Activated naive CD4-positive, alpha-beta T cell treated with anti-CD3 and anti-CD28 coated beads, Interleukin-2, amount 50 U/mL, for 16 hours (primary cell): ENCODE results near the gene ADA.

Experiments
- DNase-seq: peaks from one replicate; pipeline ENCODE4 v3.0.0-alpha.2; 2020

Gene ADA

GRCh38 chr20:44621939-44622338 lies 29.6 kb downstream of the ADA start:
- no peak for DNase-seq

DNA sequence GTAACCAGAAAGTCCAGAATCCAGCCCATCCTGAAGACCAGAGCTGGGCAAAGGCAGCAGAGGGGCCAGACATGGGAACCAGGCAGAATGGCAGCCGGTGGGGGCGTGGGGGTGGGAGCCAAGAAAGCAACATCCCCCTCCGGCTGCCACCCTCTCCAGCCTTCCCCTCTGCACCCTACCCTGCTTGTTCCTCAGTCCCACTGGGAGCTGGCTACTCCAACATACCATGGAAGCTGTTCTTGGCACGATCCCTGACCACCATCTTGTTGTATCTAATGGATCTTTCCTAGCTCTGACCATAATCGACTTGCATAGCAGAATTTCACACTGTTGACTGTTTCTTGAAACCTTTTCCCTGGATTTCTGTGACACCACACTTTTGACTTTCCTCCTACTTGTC lies 30.2 kb downstream of the ADA start:
- no peak for DNase-seq

- DNase-seq, result no peak
Observed at GRCh38 chr20:44620030-44620429, 31.5 kb downstream of the ADA start.

DNA sequence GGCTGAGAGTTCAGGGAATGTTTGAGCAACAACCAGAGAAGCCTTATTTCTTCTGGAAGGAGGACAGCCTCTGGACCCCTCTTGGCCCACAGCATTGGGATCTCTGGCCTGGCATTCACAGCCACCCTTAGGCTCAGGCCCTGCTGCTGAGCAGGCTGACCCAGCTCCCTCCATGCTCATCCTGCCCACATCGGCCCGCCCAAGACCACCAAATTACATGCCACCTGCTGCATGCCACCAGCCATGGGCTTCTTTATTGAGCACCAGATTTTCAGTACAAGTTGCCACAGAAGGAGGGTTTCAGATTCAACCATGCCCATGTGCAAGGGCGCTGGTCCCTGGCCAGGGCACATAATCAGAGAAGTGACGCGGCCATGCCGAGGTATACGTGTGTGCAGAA lies 32.2 kb downstream of the ADA start:
- DNase-seq, result no peak

DNA sequence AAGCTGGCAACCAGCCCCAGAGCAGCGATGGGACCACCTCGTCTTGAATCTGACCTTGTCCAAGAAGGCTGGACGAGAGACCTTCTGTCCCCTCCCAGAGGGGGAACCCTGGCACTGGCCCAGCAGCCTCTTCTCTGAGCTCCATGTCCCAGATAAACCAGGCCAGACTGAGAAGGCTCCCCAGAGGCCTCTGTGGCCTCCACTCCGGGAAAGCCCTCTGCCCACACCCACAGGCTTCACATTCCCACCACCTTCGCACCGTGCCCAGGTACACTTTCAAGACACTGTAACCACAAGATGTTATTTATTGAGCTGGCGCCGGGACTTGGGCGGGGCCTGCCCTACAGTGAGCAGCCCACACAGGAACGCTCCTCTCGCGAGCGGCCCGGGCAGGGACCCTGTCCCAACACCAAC lies 33.2 kb downstream of the ADA start:
- peak; percentile 49 for DNase-seq

DNA sequence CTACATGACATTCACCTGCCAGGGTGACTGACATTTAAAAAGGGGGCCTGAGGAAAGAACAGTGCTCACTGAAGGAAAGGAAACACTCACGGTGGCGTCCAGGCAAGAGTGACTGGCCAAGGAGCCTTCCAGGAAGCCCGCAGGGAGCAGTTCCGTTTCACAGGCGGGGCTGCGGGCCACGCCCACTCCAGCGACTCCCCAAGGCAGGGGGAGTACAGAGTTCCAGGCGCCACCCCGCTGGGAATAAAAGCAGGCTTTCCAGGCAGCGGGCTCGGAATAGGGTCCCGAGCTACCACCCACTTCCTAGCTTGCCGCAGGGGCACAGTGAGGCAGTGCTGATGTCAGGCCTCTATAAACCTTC lies 34.9 kb downstream of the ADA start:
- DNase-seq, result no peak

DNA sequence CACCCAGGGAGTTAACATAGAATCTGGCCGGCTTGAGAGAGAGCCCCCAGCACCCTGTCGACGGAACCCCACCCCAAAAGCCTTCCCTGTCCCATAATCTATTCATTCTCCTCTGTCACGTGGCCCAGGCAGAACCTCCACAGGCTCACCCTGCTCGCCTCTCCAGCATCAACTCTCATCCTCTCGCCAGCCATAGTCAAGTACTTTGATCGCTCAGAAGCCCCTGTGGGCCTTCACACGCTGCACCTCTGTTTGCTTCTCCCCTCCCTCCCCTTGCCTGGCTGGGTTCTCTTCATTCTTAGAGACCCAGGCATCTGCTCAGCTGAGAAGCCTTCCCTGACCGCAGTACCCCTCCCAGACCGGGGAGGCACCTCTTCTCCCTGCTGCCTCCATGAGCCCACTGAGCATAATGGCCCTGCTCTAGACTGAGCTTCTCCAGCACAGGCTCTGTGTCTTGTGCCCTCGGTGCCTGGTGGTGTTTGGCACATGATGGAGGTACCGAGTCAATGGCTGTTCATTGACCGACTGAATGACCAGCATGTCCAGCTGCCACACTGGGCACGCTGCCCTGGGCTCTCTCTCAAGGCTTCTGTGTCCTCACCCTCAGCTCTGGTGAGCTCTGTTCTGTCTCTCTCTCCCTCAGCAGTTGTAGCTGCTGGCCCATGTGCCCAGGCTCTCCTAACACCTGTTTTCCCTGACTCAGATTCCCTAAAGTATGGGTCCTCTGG lies 35.5 kb downstream of the ADA start:
- DNase-seq, result no peak

DNA sequence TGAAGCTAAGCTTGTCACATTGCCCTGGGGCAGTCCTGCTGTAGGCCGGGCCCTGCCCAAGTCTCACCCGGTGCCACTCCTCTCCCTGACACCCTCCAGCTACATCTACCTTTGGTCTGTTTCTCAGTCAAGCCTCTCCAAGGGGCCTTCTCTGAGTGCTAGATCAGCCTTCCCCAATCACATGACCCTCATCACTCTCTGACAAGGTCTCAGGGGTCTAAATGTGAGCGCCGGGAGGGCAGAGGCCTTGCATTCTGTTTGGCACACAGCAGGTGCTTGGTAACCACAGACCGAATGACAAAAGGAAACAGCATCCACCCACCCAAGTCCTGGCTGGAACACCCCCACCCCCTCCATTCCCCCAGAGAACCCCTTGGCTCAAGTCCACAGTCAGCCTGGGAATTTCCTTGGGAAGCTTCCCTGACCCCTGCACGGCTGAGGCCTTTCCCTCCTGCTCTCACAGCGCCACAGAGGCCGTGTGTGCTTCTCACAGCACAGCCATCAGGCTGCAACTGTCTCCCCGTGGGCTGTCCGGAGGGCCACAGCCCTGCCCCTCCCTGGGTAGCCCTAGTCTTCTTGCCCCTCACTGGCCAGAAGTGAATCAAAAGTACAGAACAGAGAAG lies 36.2 kb downstream of the ADA start:
- DNase-seq, result no peak

DNA sequence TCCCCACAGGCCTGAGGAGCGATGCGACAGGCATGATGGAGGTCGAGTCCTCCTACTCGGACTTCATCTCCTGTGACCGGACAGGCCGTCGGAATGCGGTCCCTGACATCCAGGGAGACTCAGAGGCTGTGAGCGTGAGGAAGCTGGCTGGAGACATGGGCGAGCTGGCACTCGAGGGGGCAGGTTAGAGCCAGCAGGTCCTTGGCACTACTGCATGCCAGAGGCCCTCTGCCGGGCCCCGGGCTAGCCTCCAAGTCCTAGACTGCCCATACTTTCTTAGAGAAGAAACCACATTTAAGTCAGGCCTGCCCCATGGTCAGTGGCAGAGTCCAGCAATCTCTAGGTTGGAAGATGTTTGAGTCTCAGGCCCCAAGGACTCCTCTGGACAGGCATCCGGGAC lies 37.0 kb downstream of the ADA start:
- no peak for DNase-seq

DNA sequence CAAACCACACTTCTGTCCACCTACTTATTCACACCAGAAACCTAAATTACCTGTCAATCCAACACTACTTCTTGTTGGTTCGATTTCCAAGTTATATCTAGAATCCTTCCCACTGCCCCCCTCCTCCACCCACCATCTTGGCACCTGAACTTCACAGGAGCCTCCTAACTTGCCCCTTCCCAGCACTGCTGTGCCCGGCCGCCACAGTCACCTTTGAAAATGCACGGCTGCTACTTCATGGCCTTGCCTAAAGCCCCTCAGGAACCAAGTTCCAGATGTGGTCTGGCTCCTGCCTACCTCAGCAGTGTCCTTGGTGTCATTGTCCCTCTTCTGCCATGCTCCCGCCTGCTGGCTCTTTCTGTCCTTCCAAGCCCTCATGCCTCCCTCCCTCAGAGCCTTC lies 37.9 kb downstream of the ADA start:
- no peak for DNase-seq

GRCh38 chr20:44610313-44610962 lies 41.1 kb downstream of the ADA start:
- no peak for DNase-seq

DNA sequence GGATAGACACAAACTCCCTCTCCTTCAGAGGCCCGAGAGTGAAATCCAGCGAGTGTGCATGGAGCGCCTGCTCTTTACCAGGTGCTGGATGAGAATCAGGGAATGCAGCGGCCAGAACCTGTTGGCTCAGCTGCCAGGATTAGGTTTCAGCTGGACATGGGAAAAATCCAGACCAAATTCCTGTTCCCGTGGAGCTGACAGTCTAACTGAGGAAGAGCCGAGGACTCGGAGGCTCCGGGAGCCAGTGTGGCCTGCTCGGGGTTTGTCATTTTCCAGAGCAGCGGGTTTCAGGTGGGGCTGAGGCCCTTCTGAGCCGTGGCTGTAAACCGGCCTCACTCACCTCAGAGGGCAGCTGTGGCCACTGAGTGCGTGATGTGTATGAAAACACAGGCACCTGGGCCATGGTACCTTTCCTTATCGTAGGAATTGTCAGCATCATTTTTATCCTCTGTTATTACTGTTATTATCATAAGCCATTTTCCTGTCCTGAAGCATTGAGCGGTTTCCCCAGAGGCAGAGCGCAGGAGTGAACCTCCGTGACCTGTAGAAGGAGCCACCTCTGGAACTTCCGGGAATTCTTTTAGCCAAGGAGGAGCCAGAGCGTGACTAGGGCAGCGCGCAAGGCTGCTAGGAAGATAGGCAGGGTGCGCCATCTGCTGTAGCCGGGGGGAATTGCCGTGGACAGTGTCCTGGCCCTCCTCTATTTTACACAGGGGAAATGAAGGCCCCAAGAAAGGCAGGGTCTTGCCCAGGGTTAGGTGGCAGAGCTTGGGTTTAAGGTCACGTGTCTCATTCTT lies 41.8 kb downstream of the ADA start:
- peak; percentile 86 for DNase-seq

- no peak for DNase-seq
Observed at GRCh38 chr20:44609006-44609515, 42.4 kb downstream of the ADA start.

DNA sequence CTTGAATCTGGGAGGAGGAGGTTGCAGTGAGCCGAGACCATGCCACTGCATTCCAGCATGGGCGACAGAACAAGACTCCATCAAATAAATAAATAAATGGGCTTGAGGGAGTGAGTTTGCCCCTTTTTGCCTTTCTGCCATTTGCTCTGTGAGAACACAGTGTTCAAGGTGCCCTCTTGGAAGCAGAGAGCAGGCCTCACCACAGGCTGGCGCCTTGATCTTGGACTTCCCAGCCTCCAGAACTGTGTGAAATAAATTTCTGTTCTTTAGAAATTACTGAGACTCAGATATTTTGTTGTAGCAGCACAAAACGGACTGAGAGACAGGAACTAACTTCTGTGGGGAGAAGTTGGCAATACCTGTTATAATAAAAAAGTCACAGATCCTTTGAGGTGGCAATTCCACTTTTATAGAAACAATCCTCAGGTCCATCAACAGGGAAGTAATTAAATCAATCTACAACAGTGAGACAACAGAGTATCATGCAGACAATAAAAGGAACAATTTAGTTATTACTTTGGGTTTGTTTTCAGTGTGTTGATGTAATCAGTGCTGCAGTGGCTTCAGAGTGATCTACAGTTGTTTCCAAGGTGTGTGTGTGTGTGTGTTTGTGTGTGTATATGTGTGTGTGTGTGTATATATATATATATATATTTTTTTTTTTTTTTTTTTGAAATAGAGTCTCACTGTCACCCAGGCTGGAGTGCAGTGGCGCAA lies 44.6 kb downstream of the ADA start:
- DNase-seq, result no peak

- DNase-seq, result no peak
Observed at GRCh38 chr20:44603327-44603726, 48.2 kb downstream of the ADA start.

DNA sequence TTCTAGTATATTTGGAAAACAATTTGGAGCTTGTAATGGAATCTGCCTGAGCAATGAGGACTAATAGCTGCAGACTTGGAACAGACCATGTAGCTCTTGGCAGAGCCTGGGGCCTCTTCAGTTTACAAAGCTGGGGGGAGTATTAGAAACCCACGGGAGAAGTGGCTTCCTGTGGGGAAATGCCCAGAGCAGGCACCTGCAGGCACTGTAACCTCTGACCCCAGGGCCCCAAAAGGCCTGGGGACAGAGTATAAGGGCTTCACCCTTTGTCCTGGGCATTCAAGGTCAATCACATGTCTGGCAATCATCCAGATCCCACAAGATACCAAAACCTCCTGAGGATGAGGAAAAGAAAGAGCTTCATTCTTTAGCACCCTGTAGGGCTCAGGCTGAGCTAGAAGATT lies 49.7 kb downstream of the ADA start:
- DNase-seq, result no peak

- no peak for DNase-seq
Observed at GRCh38 chr20:44601236-44601671, 50.2 kb downstream of the ADA start.

DNA sequence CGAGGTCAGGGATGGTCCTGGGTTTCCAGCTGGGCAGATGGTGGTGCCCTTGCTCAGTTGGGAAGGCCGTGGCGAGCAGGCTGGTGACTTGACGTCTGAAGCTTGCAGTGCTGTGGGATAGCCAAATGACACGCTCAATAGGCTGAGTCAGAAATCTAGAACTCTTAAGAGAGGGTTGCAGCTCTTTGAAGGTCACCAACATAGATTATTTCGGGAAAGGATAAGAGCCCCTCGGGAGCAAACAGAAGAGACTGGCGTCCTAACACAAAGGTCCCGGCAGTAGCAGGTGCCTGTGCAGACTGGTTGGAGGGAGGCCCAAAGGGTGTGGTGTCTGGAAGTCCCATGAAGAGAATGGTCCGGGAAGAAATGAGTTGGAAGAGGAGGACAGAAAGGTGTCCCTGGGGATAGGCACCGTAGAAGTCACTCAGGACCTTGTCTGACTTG lies 50.7 kb downstream of the ADA start:
- no peak for DNase-seq

- no peak for DNase-seq
Observed at GRCh38 chr20:44600301-44600700, 51.2 kb downstream of the ADA start.

DNA sequence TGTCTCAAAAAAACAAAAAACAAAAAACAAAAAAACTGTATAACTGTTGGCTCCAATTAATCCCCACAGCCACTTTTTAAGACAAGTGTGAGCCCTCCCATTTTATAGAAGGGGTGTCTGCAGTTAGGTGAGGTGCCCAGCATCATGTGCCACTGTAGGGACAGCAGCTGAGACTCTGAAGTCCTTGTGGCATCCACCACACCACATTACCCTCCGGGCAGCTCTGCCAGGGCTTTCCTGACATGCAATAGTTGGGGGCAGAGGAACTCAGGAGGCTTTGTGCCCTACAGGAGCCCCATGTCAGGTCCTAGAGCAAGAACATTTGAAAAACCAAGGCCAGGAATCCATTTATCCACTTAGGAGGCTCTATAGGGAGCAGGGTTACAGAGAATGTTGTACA lies 51.8 kb downstream of the ADA start:
- no peak for DNase-seq

DNA sequence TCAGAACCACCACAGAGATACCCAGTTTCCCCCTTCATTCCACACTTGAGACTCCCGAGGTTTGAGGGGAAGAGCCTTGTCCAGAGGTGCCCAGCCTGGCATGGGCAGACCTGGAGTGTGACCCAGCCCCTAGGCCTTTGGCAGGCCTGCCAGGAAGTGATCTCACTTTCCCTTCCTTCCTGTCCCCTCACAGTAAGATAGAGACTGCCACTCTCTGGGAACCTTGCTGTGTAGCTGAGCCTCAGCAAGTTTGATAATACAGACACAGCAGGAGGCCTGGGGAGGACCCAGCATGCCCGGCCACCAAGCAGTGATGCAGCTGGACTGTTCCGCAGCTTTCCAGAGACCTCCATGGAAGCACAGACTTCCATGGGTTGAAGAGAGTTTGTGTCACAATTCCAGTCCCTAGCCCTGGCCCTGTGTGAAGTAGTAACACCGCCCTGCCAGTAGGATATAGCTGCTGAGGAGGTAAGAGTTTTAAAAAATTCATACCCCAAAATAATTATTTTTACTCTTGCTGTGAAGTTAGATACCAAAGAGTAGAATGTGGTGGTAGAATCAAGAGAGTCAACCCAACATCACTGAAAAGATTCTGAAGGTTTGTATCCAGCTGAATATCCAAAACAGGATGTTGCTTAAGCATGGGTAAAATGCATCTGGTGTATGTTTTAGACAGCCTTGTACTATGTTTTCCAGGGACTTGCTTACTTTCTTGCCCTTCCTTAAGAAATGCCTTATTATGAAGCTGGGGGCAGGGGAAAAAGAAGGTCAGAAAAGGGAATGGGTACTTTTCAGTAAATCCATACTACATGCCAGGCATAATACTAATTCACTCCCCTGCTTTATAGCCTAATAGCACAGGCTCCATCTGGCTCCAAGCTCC lies 52.8 kb downstream of the ADA start:
- DNase-seq, result no peak

- DNase-seq, result no peak
Observed at GRCh38 chr20:44597930-44598329, 53.6 kb downstream of the ADA start.
